K562 (cell line): Measurements from ENCODE around the gene CPT1A. TPM values are rescaled to one million over a fixed set of nuclear protein-coding genes. Genes with fewer than 3 reads are reported as not detected.

Experiments used
- BACH1 ChIP-seq: fragments of 200-800 bp; sonication (Bioruptor generic); IDR thresholded peaks from 2 replicates; pipeline ENCODE4 v1.6.1; 2016; ENCODE audit warnings: missing genetic modification characterization, missing compliant biosample characterization
- CBX5 ChIP-seq: IDR thresholded peaks from 2 replicates; pipeline ENCODE4 v1.6.1; 2014; ENCODE audit warnings: low read depth, borderline replicate concordance
- ETV1 ChIP-seq: fragments of 450-650 bp; conservative IDR thresholded peaks from 2 replicates; pipeline ENCODE4 v1.6.1; 2016; ENCODE audit warnings: missing genetic modification characterization, control low read depth, low read depth, missing compliant biosample characterization
- FOXJ2 ChIP-seq: fragments of 200-800 bp; sonication (Bioruptor generic); IDR thresholded peaks from 2 replicates; pipeline ENCODE4 v1.6.1; 2016; ENCODE audit warnings: missing genetic modification characterization, missing compliant biosample characterization
- LCOR ChIP-seq: sonication (generic); formaldehyde crosslinking; IDR thresholded peaks from 2 replicates; pipeline ENCODE4 v1.8.0; 2022; ENCODE audit warnings: mild to moderate bottlenecking, missing genetic modification reagents
- MAFG ChIP-seq: fragments of 450-650 bp; conservative IDR thresholded peaks from 2 replicates; pipeline ENCODE4 v1.6.1; 2016; ENCODE audit warnings: missing genetic modification characterization, missing compliant biosample characterization
- NFE2 ChIP-seq: IDR thresholded peaks from 2 replicates; pipeline ENCODE4 v1.6.1; 2014; ENCODE audit warnings: antibody characterized with exemption, low read depth
- PHF8 ChIP-seq: fragments of 200-600 bp; sonication (generic); IDR thresholded peaks from 2 replicates; pipeline ENCODE4 v1.6.1; 2012; ENCODE audit warnings: mixed run types, mild to moderate bottlenecking, inconsistent platforms, low read length, moderate library complexity, borderline replicate concordance
- PHTF2 ChIP-seq: fragments of 250-450 bp; sonication (Bioruptor Pico); IDR thresholded peaks from 2 replicates; pipeline ENCODE4 v1.5.0; 2021; ENCODE audit warnings: mild to moderate bottlenecking
- PURB ChIP-seq: sonication (generic); formaldehyde crosslinking; IDR thresholded peaks from 2 replicates; pipeline ENCODE4 v1.9.0; 2021; ENCODE audit warnings: low read depth, mild to moderate bottlenecking, missing genetic modification reagents
- SUPT5H ChIP-seq: fragments of 450-650 bp; IDR thresholded peaks from 2 replicates; pipeline ENCODE4 v1.6.1; 2016
- ZC3H11A ChIP-seq: IDR thresholded peaks from 2 replicates; pipeline ENCODE4 v1.6.1; 2012; ENCODE audit warnings: low read depth, low read length, improper control_type of control experiment
- ZNF121 ChIP-seq: sonication (generic); formaldehyde crosslinking; conservative IDR thresholded peaks from 2 replicates; pipeline ENCODE4 v1.8.0; 2022; ENCODE audit warnings: missing genetic modification reagents
- polyA plus RNA-seq, 8 experiments: library from polyadenylated mRNA; depleted of rRNA in 4 of 8; stranded (reverse) in 5 of 8; unstranded in 3 of 8; fragments of >200 nt; fragmentation: Nextera tagmentation in 2 of 8; fragmentation: Illumina TruSeq in 1 of 8; extraction: Ambion mirVana in 2 of 8; extraction: Trizol in 1 of 8; gene quantifications; 2 replicates each; pipeline versions ENCODE4 v1.2.1 to v1.2.3, GENCODE V29; 2011 to 2014; ENCODE audit warnings: inconsistent platforms in 1 of 8, missing spikeins in 1 of 8
- total RNA-seq, 7 experiments: library from RNA; depleted of rRNA in 6 of 7; stranded (reverse); fragments of >200 nt in 6 of 7; fragmentation: Illumina TruSeq in 2 of 7; extraction: Trizol in 2 of 7; gene quantifications; 2 replicates each; pipeline versions ENCODE4 v1.2.1 to v1.2.3, GENCODE V29; 2011 to 2021; ENCODE audit warnings: low replicate concordance in 1 of 7
- TF ChIP-seq, protein P1 (sequence below): IDR thresholded peaks from 2 replicates; pipeline ENCODE4 v1.6.1; 2011; ENCODE audit warnings: borderline replicate concordance, low read depth, mild to moderate bottlenecking, moderate library complexity, low read length; ENCODE audit not compliant: insufficient read depth, poor library complexity, severe bottlenecking
- TF ChIP-seq, protein P2 (sequence below), 3 experiments: IDR thresholded peaks in 2 of 3; conservative IDR thresholded peaks in 1 of 3; 2 replicates each; pipeline ENCODE4 v1.5.1; 2011 to 2012; ENCODE audit warnings: low read length in 3 of 3, mild to moderate bottlenecking in 3 of 3, control low read depth in 2 of 3, improper control_type of control experiment in 1 of 3, inconsistent platforms in 1 of 3, low read depth in 1 of 3, mixed read lengths in 1 of 3, moderate library complexity in 1 of 3; ENCODE audit not compliant: insufficient read depth in 2 of 3

Gene CPT1A
- total and polyA plus RNA-seq, 9 of the 15 experiments (the other 6 are each of a cell fraction or from before 2014, with no cell fraction given) = 2.6 to 29.1 (median 12.3) TPM

DNA sequence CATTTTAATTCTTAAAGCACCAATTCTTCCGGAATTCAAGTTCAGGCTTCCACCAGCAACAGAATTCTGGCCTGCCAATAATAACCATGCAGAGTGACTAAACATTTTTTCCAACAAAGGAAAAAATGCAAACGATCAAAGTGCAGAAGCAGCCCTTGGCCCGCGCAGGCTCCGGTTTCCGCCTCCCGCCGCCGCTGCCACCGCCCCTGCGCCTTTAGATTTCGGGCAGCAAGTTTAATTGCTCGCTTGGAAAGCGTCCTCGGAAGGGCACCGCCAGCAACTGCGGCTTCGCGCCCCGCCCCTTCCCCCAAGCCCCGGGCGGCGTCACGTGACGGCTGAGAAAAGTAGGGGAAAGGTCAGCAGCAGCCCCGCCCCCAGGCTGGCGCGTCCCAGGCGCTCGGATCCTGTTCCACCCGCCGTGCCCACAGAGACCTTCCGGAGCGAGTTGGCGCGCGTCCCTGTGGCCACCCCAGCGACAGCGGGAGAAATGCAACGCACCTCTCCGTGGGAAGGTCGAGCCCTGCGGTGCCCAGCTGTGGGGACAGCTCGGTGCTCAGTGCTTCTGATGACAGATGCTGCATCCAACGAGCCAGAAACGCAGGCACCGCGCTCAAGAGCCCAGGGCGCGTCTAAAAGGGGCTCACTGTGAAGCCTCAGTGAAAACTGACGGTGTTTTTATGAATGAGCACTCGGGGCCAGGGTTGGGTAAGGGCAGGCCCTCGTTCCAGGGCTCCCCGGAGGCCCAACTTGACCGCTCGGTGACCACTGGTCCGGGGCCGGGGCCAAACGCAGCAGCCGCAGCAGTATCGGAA, 2.5 kb downstream of the CPT1A start (continued):
- TF ChIP-seq PHTF2 (CRISPR knock-in tag) (no peak), ETV1 (tag) (peak; percentile 35; the same call in 1 of the 2 replicates), NFE2 (peak; percentile 67), SUPT5H (0 out of 2 replicates have a peak, but pooled peaks have one; percentile 37), PURB (CRISPR knock-in tag) (no peak), ZC3H11A (no peak), FOXJ2 (tag) (no peak; the same call in 1 of the 2 replicates), BACH1 (tag) (no peak), ZNF121 (no peak), CBX5 (no peak), PHF8 (peak; percentile 62; the same call in 1 of the 2 replicates), MAFG (peak; percentile 69), LCOR (no peak)
- TF ChIP-seq, protein P1, sequence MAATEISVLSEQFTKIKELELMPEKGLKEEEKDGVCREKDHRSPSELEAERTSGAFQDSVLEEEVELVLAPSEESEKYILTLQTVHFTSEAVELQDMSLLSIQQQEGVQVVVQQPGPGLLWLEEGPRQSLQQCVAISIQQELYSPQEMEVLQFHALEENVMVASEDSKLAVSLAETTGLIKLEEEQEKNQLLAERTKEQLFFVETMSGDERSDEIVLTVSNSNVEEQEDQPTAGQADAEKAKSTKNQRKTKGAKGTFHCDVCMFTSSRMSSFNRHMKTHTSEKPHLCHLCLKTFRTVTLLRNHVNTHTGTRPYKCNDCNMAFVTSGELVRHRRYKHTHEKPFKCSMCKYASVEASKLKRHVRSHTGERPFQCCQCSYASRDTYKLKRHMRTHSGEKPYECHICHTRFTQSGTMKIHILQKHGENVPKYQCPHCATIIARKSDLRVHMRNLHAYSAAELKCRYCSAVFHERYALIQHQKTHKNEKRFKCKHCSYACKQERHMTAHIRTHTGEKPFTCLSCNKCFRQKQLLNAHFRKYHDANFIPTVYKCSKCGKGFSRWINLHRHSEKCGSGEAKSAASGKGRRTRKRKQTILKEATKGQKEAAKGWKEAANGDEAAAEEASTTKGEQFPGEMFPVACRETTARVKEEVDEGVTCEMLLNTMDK = no peak
- TF ChIP-seq, protein P2, sequence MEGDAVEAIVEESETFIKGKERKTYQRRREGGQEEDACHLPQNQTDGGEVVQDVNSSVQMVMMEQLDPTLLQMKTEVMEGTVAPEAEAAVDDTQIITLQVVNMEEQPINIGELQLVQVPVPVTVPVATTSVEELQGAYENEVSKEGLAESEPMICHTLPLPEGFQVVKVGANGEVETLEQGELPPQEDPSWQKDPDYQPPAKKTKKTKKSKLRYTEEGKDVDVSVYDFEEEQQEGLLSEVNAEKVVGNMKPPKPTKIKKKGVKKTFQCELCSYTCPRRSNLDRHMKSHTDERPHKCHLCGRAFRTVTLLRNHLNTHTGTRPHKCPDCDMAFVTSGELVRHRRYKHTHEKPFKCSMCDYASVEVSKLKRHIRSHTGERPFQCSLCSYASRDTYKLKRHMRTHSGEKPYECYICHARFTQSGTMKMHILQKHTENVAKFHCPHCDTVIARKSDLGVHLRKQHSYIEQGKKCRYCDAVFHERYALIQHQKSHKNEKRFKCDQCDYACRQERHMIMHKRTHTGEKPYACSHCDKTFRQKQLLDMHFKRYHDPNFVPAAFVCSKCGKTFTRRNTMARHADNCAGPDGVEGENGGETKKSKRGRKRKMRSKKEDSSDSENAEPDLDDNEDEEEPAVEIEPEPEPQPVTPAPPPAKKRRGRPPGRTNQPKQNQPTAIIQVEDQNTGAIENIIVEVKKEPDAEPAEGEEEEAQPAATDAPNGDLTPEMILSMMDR (IDR thresholded peaks at IDR 0.05 in 2 of 3, conservative IDR thresholded peaks at IDR 0.05 in 1 of 3; ENCODE audit: insufficient read depth in 2 of 3, low read depth in 1 of 3, low read length in 3 of 3) = no peak
